HEK293 (cell line): ENCODE results near the gene CIDEB.

Source experiments
- CTCF ChIA-PET: fragments of 350-600 bp; formaldehyde crosslinking; extraction: SDS; loops from one replicate; lab custom pipeline; 2021; ENCODE audit warnings: antibody characterized with exemption; lab: Yijun Ruan, JAX
- POLR2A ChIA-PET: fragments of 300-600 bp; formaldehyde crosslinking; extraction: SDS; loops from one replicate; lab custom pipeline; 2020; ENCODE audit warnings: antibody characterized with exemption, inconsistent platforms; lab: Yijun Ruan, JAX
- H3K27ac ChIP-seq: fragments of 200-500 bp; sonication (Bioruptor generic); 2 replicates; pipeline ENCODE4 v1.5.1; 2014; ENCODE audit warnings: low read depth, low read length, control low read depth, inconsistent platforms; ENCODE audit errors: extremely low read depth
- H3K36me3 ChIP-seq, 2 experiments: fragments of 200-500 bp in 1 of 2; sonication (Bioruptor generic) in 1 of 2; 1 replicate in 1 of 2; 2 replicates in 1 of 2; pipeline ENCODE4 v1.5.1; 2014 to 2017; ENCODE audit warnings: inconsistent platforms in 2 of 2, low read length in 2 of 2; ENCODE audit not compliant: control insufficient read depth in 2 of 2, insufficient read depth in 1 of 2
- H3K4me1 ChIP-seq: fragments of 200-500 bp; sonication (Bioruptor generic); 2 replicates; pipeline ENCODE4 v1.5.1; 2014; ENCODE audit warnings: mild to moderate bottlenecking, low read length, inconsistent platforms; ENCODE audit not compliant: control insufficient read depth, insufficient read depth
- H3K4me3 ChIP-seq: 2 replicates; pipeline ENCODE4 v1.5.1; 2011; ENCODE audit warnings: low read depth, mild to moderate bottlenecking, control low read depth, low read length, moderate library complexity
- H3K9me3 ChIP-seq: fragments of 200-500 bp; sonication (Bioruptor generic); 2 replicates; pipeline ENCODE4 v1.5.1; 2014; ENCODE audit warnings: low read depth, low read length, inconsistent platforms; ENCODE audit not compliant: control insufficient read depth, insufficient read depth
- GLI4 ChIP-seq: fragments of 450-650 bp; formaldehyde crosslinking; IDR thresholded peaks from 2 replicates; pipeline ENCODE4 v1.5.1; 2016; ENCODE audit warnings: missing biosample characterization, missing genetic modification characterization
- KLF17 ChIP-seq: fragments of 450-650 bp; formaldehyde crosslinking; IDR thresholded peaks from 2 replicates; pipeline ENCODE4 v1.5.1; 2016; ENCODE audit warnings: missing biosample characterization, missing genetic modification characterization
- MEIS1 ChIP-seq: sonication (generic); formaldehyde crosslinking; IDR thresholded peaks from 2 replicates; pipeline ENCODE4 v1.8.1; 2022; ENCODE audit warnings: missing genetic modification reagents, mild to moderate bottlenecking, borderline replicate concordance
- PBX3 ChIP-seq: sonication (generic); formaldehyde crosslinking; IDR thresholded peaks from 2 replicates; pipeline ENCODE4 v1.8.1; 2022; ENCODE audit warnings: mild to moderate bottlenecking, moderate library complexity, missing genetic modification reagents
- ZBTB11 ChIP-seq: fragments of 450-650 bp; formaldehyde crosslinking; conservative IDR thresholded peaks from 2 replicates; pipeline ENCODE4 v1.5.1; 2016; ENCODE audit warnings: low read depth, missing biosample characterization, missing genetic modification characterization
- ZFP41 ChIP-seq: fragments of 450-650 bp; formaldehyde crosslinking; IDR thresholded peaks from 2 replicates; pipeline ENCODE4 v1.5.1; 2016; ENCODE audit warnings: missing biosample characterization, missing genetic modification characterization, borderline replicate concordance
- ZFP69B ChIP-seq: fragments of 450-650 bp; formaldehyde crosslinking; IDR thresholded peaks from 2 replicates; pipeline ENCODE4 v1.5.1; 2016; ENCODE audit warnings: missing biosample characterization, missing genetic modification characterization
- ZNF121 ChIP-seq: fragments of 450-650 bp; formaldehyde crosslinking; IDR thresholded peaks from 2 replicates; pipeline ENCODE4 v1.5.1; 2016; ENCODE audit warnings: missing biosample characterization, missing genetic modification characterization
- ZNF16 ChIP-seq: fragments of 450-650 bp; formaldehyde crosslinking; IDR thresholded peaks from 2 replicates; pipeline ENCODE4 v1.5.1; 2016; ENCODE audit warnings: low read depth, missing biosample characterization, missing genetic modification characterization
- ZNF549 ChIP-seq: fragments of 450-650 bp; IDR thresholded peaks from 2 replicates; pipeline ENCODE4 v1.5.1; 2018; ENCODE audit warnings: missing biosample characterization, missing genetic modification characterization, mild to moderate bottlenecking, inconsistent platforms, moderate library complexity
- ZNF555 ChIP-seq: fragments of 450-650 bp; formaldehyde crosslinking; conservative IDR thresholded peaks from 2 replicates; pipeline ENCODE4 v1.5.1; 2017; ENCODE audit warnings: missing biosample characterization, mild to moderate bottlenecking, missing genetic modification characterization, inconsistent platforms
- ZNF670 ChIP-seq: fragments of 450-650 bp; formaldehyde crosslinking; IDR thresholded peaks from 2 replicates; pipeline ENCODE4 v1.5.1; 2016; ENCODE audit warnings: missing biosample characterization, missing genetic modification characterization, low read depth
- ZNF707 ChIP-seq: fragments of 450-650 bp; formaldehyde crosslinking; IDR thresholded peaks from 2 replicates; pipeline ENCODE4 v1.5.1; 2016; ENCODE audit warnings: missing biosample characterization, missing genetic modification characterization
- ZNF830 ChIP-seq: fragments of 450-650 bp; IDR thresholded peaks from 2 replicates; pipeline ENCODE4 v1.5.0; 2018; ENCODE audit warnings: missing biosample characterization, missing genetic modification characterization, low read depth, mild to moderate bottlenecking, moderate library complexity
- TF ChIP-seq, protein P1 (sequence below): fragments of 450-650 bp; formaldehyde crosslinking; IDR thresholded peaks from 2 replicates; pipeline ENCODE4 v1.5.1; 2016; ENCODE audit warnings: missing biosample characterization, missing genetic modification characterization
- TF ChIP-seq, protein P2 (sequence below): fragments of 450-650 bp; formaldehyde crosslinking; IDR thresholded peaks from 2 replicates; pipeline ENCODE4 v1.5.1; 2016; ENCODE audit warnings: missing biosample characterization, missing genetic modification characterization
- TF ChIP-seq, protein P3 (sequence below): fragments of 450-650 bp; formaldehyde crosslinking; IDR thresholded peaks from 2 replicates; pipeline ENCODE4 v1.5.1; 2016; ENCODE audit warnings: missing biosample characterization, missing genetic modification characterization

The CIDEB gene

DNA sequence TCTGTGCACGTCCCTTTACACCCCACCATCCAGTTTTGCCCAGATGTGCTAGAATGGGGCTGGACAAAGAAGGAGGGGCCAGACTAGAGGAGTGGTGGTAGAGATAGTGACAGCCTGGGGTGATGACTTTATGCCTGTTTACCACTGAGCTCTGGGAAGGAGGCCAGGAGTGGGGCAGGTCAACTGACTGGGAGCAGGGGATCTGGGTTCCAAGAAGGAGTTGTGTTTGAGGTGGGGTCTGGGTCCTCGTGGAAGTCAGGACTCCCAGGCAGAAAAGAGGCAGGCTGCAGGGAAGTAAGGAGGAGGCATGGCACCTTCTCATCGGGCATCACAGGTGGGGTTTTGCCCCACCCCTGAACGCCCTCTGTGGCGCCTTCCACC is 2.5 kb upstream of the CIDEB start:
- Histone ChIP-seq H3K4me3 (no peak overlapping the region), H3K27ac (no peak overlapping the region), H3K4me1 (no peaks in the 10 kb centered on the region), H3K9me3 (no peaks in the 10 kb centered on the region), H3K36me3 (peaks cover 5 to 72% of the 10 kb centered on the region in 2 experiments)
- ChIA-PET CTCF (interaction anchor here (0.5 to 5.1 kb wide), 6 partner anchors 11 to 827 kb away, joined by 3 to 70 read pairs (median 18); partner anchors contain the start of genes CBLN3, DHRS1, KHNYN and NOP9), POLR2A (interaction anchor here (2.7 kb wide), 1 partner anchor 68 kb away, joined by 15 read pairs; the partner anchor contains the start of gene TINF2)
- no peak for TF ChIP-seq ZBTB11 (tag by site-specific recombination)
- TF ChIP-seq, protein P1, sequence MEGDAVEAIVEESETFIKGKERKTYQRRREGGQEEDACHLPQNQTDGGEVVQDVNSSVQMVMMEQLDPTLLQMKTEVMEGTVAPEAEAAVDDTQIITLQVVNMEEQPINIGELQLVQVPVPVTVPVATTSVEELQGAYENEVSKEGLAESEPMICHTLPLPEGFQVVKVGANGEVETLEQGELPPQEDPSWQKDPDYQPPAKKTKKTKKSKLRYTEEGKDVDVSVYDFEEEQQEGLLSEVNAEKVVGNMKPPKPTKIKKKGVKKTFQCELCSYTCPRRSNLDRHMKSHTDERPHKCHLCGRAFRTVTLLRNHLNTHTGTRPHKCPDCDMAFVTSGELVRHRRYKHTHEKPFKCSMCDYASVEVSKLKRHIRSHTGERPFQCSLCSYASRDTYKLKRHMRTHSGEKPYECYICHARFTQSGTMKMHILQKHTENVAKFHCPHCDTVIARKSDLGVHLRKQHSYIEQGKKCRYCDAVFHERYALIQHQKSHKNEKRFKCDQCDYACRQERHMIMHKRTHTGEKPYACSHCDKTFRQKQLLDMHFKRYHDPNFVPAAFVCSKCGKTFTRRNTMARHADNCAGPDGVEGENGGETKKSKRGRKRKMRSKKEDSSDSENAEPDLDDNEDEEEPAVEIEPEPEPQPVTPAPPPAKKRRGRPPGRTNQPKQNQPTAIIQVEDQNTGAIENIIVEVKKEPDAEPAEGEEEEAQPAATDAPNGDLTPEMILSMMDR (tag by site-specific recombination): no peak
- TF ChIP-seq, protein P2, sequence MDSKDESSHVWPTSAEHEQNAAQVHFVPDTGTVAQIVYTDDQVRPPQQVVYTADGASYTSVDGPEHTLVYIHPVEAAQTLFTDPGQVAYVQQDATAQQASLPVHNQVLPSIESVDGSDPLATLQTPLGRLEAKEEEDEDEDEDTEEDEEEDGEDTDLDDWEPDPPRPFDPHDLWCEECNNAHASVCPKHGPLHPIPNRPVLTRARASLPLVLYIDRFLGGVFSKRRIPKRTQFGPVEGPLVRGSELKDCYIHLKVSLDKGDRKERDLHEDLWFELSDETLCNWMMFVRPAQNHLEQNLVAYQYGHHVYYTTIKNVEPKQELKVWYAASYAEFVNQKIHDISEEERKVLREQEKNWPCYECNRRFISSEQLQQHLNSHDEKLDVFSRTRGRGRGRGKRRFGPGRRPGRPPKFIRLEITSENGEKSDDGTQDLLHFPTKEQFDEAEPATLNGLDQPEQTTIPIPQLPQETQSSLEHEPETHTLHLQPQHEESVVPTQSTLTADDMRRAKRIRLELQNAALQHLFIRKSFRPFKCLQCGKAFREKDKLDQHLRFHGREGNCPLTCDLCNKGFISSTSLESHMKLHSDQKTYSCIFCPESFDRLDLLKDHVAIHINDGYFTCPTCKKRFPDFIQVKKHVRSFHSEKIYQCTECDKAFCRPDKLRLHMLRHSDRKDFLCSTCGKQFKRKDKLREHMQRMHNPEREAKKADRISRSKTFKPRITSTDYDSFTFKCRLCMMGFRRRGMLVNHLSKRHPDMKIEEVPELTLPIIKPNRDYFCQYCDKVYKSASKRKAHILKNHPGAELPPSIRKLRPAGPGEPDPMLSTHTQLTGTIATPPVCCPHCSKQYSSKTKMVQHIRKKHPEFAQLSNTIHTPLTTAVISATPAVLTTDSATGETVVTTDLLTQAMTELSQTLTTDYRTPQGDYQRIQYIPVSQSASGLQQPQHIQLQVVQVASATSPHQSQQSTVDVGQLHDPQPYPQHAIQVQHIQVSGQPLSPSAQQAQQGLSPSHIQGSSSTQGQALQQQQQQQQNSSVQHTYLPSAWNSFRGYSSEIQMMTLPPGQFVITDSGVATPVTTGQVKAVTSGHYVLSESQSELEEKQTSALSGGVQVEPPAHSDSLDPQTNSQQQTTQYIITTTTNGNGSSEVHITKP (tag by site-specific recombination): peak; percentile 31; the same call in 1 of the 2 replicates
- TF ChIP-seq, all 188 proteins: peak for 1

DNA sequence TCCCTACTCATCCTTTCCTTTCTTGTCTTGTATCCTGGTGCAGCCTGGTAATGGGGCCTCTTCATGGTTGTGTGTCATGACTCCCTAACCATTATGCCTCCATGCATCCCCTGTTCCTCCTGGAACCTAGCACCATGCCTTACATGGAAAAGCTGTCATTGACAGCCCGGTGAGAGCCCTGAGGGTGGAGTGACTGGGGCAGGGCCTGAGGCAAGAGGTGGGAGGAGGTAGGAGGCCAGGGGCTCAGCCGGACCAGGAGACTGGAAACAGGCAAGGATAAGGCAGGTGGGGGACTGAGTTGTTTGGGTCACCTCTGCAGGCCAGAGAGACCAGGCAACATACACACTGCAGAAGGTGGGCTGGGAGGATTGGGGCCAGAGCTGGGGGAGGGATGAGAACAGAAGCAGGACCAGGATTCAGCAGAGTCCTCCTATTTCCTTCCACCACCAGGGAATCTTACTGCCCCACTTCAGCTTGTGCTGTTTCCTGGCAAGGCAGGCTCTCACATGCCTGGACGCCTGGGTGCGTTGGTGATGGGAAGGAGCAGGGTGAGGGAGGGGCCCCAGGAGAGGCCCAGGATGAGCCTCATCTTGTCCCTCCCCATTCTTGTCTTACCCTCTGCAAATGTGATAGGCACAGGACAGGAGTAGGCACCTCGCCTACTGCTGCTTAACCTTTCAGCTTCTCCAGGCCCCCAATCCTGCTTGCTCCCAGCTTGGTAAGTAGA is 1.9 kb upstream of the CIDEB start, which contains the start of gene LTB4R2:
Gene LTB4R2, plus strand, starts transcription at position 603 of the 727 bp plus-strand sequence. CDS start 525 bp downstream, outside the sequence.
- CTCF ChIA-PET: interaction anchor here (0.5 to 5.1 kb wide), 12 partner anchors 11 to 826 kb away, joined by 3 to 70 read pairs (median 3); partner anchors contain the start of genes CBLN3, DHRS1, KHNYN and MDP1
- TF ChIP-seq ZNF121 (tag by site-specific recombination) (no peak), ZNF549 (tag by site-specific recombination) (no peak), PBX3 (CRISPR knock-in tag) (no peak), KLF17 (tag by site-specific recombination) (no peak), ZNF830 (no peak), GLI4 (tag by site-specific recombination) (no peak), ZNF16 (tag by site-specific recombination) (no peak), ZFP41 (tag by site-specific recombination) (no peak), ZNF555 (tag by site-specific recombination) (no peak), ZFP69B (no peak), ZNF670 (tag by site-specific recombination) (no peak), ZNF707 (no peak), MEIS1 (CRISPR knock-in tag) (no peak)
- TF ChIP-seq, protein P3, sequence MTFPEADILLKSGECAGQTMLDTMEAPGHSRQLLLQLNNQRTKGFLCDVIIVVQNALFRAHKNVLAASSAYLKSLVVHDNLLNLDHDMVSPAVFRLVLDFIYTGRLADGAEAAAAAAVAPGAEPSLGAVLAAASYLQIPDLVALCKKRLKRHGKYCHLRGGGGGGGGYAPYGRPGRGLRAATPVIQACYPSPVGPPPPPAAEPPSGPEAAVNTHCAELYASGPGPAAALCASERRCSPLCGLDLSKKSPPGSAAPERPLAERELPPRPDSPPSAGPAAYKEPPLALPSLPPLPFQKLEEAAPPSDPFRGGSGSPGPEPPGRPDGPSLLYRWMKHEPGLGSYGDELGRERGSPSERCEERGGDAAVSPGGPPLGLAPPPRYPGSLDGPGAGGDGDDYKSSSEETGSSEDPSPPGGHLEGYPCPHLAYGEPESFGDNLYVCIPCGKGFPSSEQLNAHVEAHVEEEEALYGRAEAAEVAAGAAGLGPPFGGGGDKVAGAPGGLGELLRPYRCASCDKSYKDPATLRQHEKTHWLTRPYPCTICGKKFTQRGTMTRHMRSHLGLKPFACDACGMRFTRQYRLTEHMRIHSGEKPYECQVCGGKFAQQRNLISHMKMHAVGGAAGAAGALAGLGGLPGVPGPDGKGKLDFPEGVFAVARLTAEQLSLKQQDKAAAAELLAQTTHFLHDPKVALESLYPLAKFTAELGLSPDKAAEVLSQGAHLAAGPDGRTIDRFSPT (tag by site-specific recombination): no peak
- TF ChIP-seq, all 188 proteins: peak for 0
- H3K9me3 ChIP-seq: no peaks in the 10 kb centered on the region
- H3K4me1 ChIP-seq: no peaks in the 10 kb centered on the region
- no peak within 1 kb of the TSS for H3K27ac ChIP-seq
- no peak within 1 kb of the TSS for H3K4me3 ChIP-seq
- POLR2A ChIA-PET: interaction anchor here (2.2 to 2.7 kb wide), 2 partner anchors 39 to 67 kb away, joined by 9 to 15 read pairs; partner anchors contain the start of genes RABGGTA and TINF2
- peaks cover 10 to 77% of the 10 kb centered on the region in 2 experiments for H3K36me3 ChIP-seq
